HFF-Myc (cell line): ENCODE measurements around the gene PGP.

Experiments used
- DNase-seq: peaks from one replicate; pipeline ENCODE4 v3.0.0-alpha.2; 2011; ENCODE audit warnings: low read depth; ENCODE audit errors: extremely low read depth
- H3K4me3 ChIP-seq: replicated peaks from 2 replicates; pipeline ENCODE4 v1.5.1; 2011; ENCODE audit warnings: low read depth, mild to moderate bottlenecking, control low read depth, low read length
- TF ChIP-seq, protein P1 (sequence below): IDR thresholded peaks from 2 replicates; pipeline ENCODE4 v1.5.1; 2012; ENCODE audit warnings: mild to moderate bottlenecking, low read depth, low read length, control low read depth; ENCODE audit errors: missing control alignments

Gene PGP

GRCh38 chr16:2233046-2233775, 18.6 kb upstream of the PGP start:
- no peak for DNase-seq
- TF ChIP-seq, protein P1, sequence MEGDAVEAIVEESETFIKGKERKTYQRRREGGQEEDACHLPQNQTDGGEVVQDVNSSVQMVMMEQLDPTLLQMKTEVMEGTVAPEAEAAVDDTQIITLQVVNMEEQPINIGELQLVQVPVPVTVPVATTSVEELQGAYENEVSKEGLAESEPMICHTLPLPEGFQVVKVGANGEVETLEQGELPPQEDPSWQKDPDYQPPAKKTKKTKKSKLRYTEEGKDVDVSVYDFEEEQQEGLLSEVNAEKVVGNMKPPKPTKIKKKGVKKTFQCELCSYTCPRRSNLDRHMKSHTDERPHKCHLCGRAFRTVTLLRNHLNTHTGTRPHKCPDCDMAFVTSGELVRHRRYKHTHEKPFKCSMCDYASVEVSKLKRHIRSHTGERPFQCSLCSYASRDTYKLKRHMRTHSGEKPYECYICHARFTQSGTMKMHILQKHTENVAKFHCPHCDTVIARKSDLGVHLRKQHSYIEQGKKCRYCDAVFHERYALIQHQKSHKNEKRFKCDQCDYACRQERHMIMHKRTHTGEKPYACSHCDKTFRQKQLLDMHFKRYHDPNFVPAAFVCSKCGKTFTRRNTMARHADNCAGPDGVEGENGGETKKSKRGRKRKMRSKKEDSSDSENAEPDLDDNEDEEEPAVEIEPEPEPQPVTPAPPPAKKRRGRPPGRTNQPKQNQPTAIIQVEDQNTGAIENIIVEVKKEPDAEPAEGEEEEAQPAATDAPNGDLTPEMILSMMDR, result no peak
- no peak overlapping the region for H3K4me3 ChIP-seq

DNA sequence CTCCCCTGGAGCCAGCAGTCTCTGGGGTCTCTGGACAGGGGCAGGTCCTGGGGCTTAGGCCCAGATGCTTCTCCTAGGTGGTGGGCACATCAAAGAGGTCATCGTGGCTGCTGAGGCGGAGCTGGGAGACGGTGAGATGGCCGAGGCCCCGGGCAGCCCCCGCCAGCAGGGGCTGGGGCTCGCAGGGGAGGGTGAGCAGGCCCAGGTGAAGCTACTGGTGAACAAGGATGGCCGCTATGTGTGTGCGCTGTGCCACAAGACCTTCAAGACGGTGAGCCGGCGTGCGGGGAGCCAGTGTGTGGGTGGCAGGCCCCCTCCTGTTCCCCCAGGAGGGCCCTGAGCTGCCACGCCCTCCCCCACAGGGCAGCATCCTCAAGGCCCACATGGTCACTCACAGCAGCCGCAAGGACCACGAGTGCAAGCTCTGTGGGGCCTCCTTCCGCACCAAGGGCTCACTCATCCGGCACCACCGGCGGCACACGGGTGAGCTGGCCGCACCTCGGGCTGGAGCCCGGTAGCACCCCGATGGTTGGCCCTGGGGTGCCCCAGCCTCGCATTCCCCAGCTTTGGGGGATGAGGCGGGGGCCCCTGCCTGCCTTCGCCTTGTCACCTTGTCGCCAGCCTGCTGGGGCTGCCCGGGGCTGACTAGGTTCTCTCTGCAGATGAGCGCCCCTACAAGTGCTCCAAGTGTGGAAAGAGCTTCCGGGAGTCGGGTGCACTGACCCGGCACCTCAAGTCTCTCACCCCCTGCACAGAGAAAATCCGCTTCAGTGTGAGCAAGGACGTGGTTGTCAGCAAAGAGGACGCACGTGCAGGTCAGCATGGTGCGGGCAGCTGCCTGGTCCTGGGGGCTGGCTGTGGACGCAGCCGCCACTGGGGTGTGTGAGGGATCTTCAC, 17.7 kb upstream of the PGP start:
- H3K4me3 ChIP-seq, result no peak overlapping the region
- no peak for DNase-seq

DNA sequence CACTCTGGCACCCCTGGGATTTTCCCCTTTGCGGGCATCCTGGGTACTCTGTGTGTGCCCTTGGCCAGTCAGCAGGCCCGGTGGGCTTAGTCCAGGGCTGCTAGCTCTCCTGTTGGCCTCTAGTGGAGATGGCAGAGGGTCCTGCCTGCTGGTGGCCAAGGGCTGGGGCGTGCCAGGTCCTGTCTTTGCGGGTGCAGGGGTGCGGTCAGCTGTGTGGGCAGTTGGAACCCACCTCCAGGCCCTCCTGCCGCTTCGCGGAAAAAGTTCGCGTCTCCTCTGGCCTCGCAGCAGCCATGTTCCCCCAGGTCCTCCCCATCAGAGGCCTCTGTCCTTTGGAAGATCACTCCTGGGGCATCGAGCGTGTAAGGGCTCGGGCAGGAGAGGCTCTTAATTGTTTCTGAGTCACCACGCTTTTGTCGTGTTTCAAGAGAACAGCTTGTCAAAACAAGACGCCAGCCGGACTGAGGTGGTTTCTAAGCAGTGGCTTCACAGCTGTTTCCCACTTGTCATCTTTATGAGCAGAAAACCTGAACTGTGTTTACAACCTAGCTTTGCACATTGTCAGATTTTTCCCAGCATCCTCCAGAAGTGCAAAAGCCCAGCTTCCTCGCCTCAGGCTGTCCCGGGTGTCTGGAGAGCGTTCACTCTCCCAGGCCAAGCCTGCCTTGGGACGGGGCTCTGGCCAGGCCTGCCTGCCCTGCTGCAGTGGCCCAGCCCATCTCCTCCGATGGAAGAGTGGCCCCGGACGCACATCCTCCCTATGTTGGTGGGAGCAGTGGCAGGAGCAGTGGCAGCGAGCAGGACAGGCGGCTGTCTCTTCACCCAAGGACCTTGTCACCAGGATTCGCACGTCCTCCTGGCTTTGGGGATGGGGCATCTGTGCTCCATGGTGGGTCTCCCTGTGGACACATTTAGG, 16.6 kb upstream of the PGP start:
- TF ChIP-seq, protein P1, result no peak
- no peak for DNase-seq
- no peak overlapping the region for H3K4me3 ChIP-seq

More for the DNA sequence above, 17.7 kb upstream of the PGP start:
- TF ChIP-seq, protein P1, result no peak

- TF ChIP-seq, protein P1, result no peak
- DNase-seq, result no peak
- no peak overlapping the region for H3K4me3 ChIP-seq
Measured at GRCh38 chr16:2230376-2230775, 15.7 kb upstream of the PGP start.

GRCh38 chr16:2229632-2230250, 15.1 kb upstream of the PGP start:
- no peak for DNase-seq
- TF ChIP-seq, protein P1, result no peak

DNA sequence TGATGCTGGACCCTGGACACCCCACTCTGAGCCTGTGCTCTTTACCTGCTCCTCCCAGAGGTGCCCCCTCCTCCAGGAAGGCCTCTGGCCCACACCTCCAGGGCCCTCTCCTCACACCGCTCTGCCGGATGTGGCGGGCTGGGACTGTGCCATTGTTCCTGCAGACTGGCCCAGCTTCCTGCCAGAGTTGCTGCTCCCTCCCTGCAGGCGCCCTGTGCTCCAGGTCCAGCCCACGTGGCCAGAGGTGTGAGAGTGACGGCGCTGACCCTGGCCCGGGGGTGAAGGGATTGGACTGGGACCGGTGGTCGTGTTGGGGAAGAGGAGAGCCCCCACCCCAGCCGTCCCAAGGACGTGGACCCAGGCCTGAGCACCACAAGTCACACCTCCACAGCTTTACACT, 14.5 kb upstream of the PGP start:
- TF ChIP-seq, protein P1, result no peak
- no peak for DNase-seq
- no peak overlapping the region for H3K4me3 ChIP-seq

More at GRCh38 chr16:2229632-2230250, 15.1 kb upstream of the PGP start:
- H3K4me3 ChIP-seq, result no peak overlapping the region
